GM23248 (cell line): ENCODE measurements around the gene RNF183.
A peak's percentile ranks its signal among the peaks of the same experiment; 100 is the strongest.

Source experiments
- EZH2 ChIP-seq: fragments of 200-600 bp; sonication (generic); IDR thresholded peaks from 2 replicates; pipeline ENCODE4 v1.6.1; 2018; ENCODE audit warnings: antibody characterized with exemption, mild to moderate bottlenecking; ENCODE audit not compliant: insufficient read depth, poor library complexity, severe bottlenecking
- EZH2phosphoT487 ChIP-seq: fragments of 200-600 bp; sonication (generic); IDR thresholded peaks from 2 replicates; pipeline ENCODE4 v1.6.1; 2018; ENCODE audit warnings: antibody characterized with exemption, moderate library complexity, mild to moderate bottlenecking, low read depth; ENCODE audit not compliant: insufficient read depth

- TF ChIP-seq EZH2phosphoT487 = no peak
- TF ChIP-seq EZH2 = peak; percentile 89
These were observed 46.4 kb upstream of the RNF183 start, which contains the start of gene BSPRY for GRCh38 chr9:113349445-113350094.
